AG10803 (cell line): ENCODE results near the gene SLC4A1AP.
"Not testable (repeated sequence)": the region's sequence is repeated elsewhere in the genome, so short reads cannot be mapped to it uniquely, and the experiment has no call there.

Experiments used
- DNase-seq: peaks from one replicate; pipeline ENCODE4 v3.0.0; 2010; ENCODE audit warnings: low read depth
- H3K4me3 ChIP-seq: 2 replicates; pipeline ENCODE4 v1.5.1; 2011; ENCODE audit warnings: mild to moderate bottlenecking, low read length, control low read depth
- CTCF ChIP-seq: conservative IDR thresholded peaks from 2 replicates; pipeline ENCODE4 v1.5.1; 2011; ENCODE audit warnings: mild to moderate bottlenecking, low read length, control low read depth, inconsistent platforms

The SLC4A1AP gene

DNA sequence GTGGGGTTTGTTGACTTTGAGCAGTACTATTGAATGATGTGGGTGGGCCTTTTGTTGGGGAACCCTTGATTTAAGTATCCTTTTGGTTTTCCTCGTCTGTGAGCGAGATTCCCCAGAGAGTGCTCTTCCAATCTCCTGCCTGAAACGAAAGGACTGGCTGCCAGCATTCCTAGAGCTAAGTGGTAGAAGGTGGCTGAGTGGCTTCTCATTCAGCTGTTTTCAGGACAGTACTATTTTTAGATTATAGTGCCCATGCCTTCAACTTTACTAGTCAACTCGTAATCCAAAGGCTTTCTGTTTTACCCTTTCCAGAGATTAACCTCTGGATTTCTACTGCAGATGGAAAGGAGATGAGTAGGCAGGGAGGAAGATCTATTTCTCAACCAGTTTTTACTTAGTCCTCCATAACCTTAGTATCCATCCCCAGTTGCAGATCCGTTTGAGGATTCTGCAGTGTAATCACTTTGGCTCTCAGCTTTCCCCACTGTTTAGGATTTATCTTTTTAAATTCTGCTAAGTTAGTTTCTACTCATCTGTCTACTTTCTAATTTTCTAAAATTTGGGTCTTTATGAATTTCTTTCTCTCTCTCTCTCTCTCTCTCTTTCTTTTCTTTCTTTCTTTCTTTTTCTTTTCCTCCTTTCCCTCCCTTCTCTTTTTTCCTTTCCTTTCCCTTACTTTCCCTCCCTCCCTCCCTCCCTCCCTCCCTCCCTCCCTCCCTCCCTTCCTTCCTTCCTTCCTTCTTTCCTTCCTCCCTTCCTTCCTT lies 9.2 kb downstream of the SLC4A1AP start:
- no peak for TF ChIP-seq CTCF
- no peak for DNase-seq
- no peak overlapping the region for H3K4me3 ChIP-seq

- DNase-seq, result no peak
- no peak overlapping the region for H3K4me3 ChIP-seq
- no peak for TF ChIP-seq CTCF
Measured at GRCh38 chr2:27680571-27680970, 16.9 kb downstream of the SLC4A1AP start.

GRCh38 chr2:27681841-27682240 lies 18.2 kb downstream of the SLC4A1AP start:
- peak; percentile 68 for DNase-seq
- H3K4me3 ChIP-seq, result no peak overlapping the region
- TF ChIP-seq CTCF, result no peak

DNA sequence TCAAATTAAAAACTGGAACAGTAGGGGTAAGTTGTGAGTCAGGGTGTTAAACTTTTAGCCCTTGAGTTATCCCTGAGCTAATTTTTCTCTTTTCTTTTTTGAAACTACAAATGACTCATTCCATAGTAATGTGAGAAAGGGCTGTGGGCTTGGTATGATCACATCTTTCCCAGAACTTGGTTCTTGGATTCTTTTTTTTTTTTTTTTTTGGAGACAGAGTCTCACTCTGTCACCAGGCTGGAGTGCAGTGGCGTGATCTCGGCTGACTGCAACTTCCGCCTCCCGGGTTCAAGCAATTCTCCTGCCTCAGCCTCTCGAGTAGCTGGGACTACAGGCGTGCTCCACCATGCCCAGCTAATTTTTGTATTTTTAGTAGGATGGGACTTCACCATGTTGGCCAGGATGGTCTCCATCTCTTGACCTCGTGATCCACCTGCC lies 18.7 kb downstream of the SLC4A1AP start:
- not testable (repeated sequence) for H3K4me3 ChIP-seq

GRCh38 chr2:27683390-27684071 lies 19.8 kb downstream of the SLC4A1AP start:
- DNase-seq, result peak; percentile 85
- peak; percentile 90 for TF ChIP-seq CTCF
- no peak overlapping the region for H3K4me3 ChIP-seq

More for the DNA sequence above, 18.7 kb downstream of the SLC4A1AP start:
- DNase-seq, result peak; percentile 92

- not testable (repeated sequence) for H3K4me3 ChIP-seq, DNase-seq
Measured at GRCh38 chr2:27685006-27685405, 21.3 kb downstream of the SLC4A1AP start.

DNA sequence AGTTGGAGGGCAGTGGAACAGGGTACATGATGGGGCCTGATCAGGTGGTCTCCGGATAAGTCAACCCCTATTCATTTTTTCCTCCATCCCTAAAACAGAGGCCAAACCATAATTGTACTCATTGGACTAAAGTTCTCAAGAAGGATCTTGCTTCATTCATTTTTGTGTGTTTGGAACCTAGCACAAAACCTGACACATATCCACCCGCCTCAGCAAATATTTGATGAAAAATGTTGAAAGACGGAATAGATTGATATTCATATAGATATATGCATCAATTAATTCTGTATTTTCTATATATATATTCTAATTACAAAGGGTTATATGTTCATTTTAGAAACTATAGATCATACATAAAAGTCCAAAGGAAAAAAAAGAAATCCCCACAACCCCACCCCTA lies 21.9 kb downstream of the SLC4A1AP start:
- no peak overlapping the region for H3K4me3 ChIP-seq
- DNase-seq, result no peak
- TF ChIP-seq CTCF, result no peak

DNA sequence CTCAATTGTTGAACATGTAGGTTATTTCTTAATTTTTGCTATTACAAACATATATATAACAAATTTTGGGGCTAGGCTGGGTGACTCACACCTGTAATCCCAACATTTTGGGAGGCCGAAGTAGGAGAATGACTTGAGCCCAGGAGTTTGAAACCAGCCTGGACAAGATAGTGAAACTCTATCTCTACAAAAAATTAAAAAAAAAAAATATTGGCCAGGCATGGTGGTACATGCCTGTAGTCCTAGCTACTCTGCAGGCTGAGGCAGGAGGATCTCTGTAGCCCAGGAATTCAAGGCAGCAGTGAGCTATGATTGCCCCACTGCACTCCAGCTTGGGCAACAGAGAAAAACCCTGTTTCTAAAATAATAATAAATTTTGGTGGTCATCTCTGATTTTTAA lies 23.5 kb downstream of the SLC4A1AP start:
- DNase-seq, result no peak
- TF ChIP-seq CTCF, result no peak
- H3K4me3 ChIP-seq, result no peak overlapping the region
